RWPE1 (cell line): Measurements from ENCODE around the gene TRPM1.

Experiments
- CTCF ChIA-PET: fragments of 350-600 bp; sonication (Branson Sonifier 250); formaldehyde crosslinking; extraction: SDS; loops from one replicate; lab custom pipeline; 2021; lab: Yijun Ruan, JAX
- POLR2A ChIA-PET: fragments of 400-600 bp; formaldehyde crosslinking; extraction: SDS; loops from one replicate; lab custom pipeline; 2020; ENCODE audit warnings: antibody characterized with exemption; ENCODE audit not compliant: low non-redundant PET; lab: Yijun Ruan, JAX
- DNase-seq: peaks from one replicate; pipeline ENCODE4 v3.0.0; 2012; ENCODE audit warnings: low spot score
- H3K27ac ChIP-seq: fragments of 450-650 bp; 2 replicates; pipeline ENCODE4 v1.5.1; 2017
- CTCF ChIP-seq: fragments of 450-650 bp; conservative IDR thresholded peaks from 2 replicates; pipeline ENCODE4 v1.5.1; 2017; ENCODE audit warnings: low read depth, mild to moderate bottlenecking

TRPM1 gene

GRCh38 chr15:31032961-31033371, 68.6 kb downstream of the TRPM1 start:
- no peak for DNase-seq
- POLR2A ChIA-PET, result no interaction called here
- no peak overlapping the region for H3K27ac ChIP-seq
- CTCF ChIA-PET, result interaction anchor here (1.0 kb wide), 1 partner anchor 369 kb away, joined by 3 read pairs; no protein-coding TSS in a partner anchor
- TF ChIP-seq CTCF, result no peak

GRCh38 chr15:31031471-31032067, 70.0 kb downstream of the TRPM1 start:
- POLR2A ChIA-PET, result no interaction called here
- CTCF ChIA-PET, result no interaction called here
- DNase-seq, result no peak
- no peak for TF ChIP-seq CTCF
- H3K27ac ChIP-seq, result no peak overlapping the region

- TF ChIP-seq CTCF, result no peak
- no peak overlapping the region for H3K27ac ChIP-seq
- CTCF ChIA-PET, result no interaction called here
- POLR2A ChIA-PET, result no interaction called here
- no peak for DNase-seq
Observed at GRCh38 chr15:31027910-31028578, 73.5 kb downstream of the TRPM1 start.

GRCh38 chr15:31025996-31026395, 75.5 kb downstream of the TRPM1 start:
- ChIA-PET POLR2A (no interaction called here), CTCF (no interaction called here)
- H3K27ac ChIP-seq, result peak overlapping the region; percentile 91
- no peak for DNase-seq
- no peak for TF ChIP-seq CTCF

- POLR2A ChIA-PET, result no interaction called here
- DNase-seq, result no peak
Observed at GRCh38 chr15:31024979-31025378, 76.5 kb downstream of the TRPM1 start.

GRCh38 chr15:31024330-31024729, 77.2 kb downstream of the TRPM1 start:
- DNase-seq, result peak; percentile 97
- CTCF ChIA-PET, result interaction anchor here (1.4 kb wide), 1 partner anchor 105 kb away, joined by 4 read pairs; no protein-coding TSS in a partner anchor
- POLR2A ChIA-PET, result interaction anchor here (1.3 kb wide), 1 partner anchor 32 kb away, joined by 3 read pairs; the partner anchor contains the start of gene MTMR10
- peak overlapping the region; percentile 91 for H3K27ac ChIP-seq
- TF ChIP-seq CTCF, result no peak

More at GRCh38 chr15:31024979-31025378, 76.5 kb downstream of the TRPM1 start:
- no peak for TF ChIP-seq CTCF
- CTCF ChIA-PET, result no interaction called here
- H3K27ac ChIP-seq, result peak overlapping the region; percentile 91
